ENCODE results near the gene RSRC1. TPM values are rescaled to one million over a fixed set of nuclear protein-coding genes. Genes with fewer than 3 reads are reported as not detected.

Gene RSRC1
- total RNA-seq, 1 donor from 2014 or later, result 44.6 TPM

DNA sequence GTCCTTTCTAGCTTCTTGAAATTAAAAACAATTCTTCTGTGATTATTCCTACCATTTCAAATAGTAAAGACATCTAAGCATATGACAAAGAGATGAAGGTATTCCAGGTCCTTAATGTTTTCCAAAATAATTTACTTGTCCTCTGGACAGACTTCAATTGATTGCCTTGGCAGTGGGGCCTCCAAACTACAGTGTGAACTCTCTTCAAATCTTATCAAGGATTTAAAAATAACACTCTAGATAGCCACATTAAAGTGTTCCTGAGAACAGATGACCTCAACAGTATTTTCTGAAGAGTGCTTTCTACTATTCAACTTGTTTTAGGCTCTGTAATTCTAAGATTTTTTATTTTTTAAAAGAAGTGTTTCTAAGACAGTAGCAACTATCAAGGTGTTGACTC is 453.2 kb downstream of the RSRC1 start:
- Mint-ChIP-seq H3K27ac (no peak overlapping the region), H3K36me3 (ENCODE audit: low read depth) (no peaks in the 10 kb centered on the region), H3K4me1 (no peaks in the 10 kb centered on the region), H3K9me3 (no peaks in the 10 kb centered on the region), H3K4me3 (no peak overlapping the region), H3K27me3 (no peaks in the 10 kb centered on the region)
- no peak for DNase-seq
- intact Hi-C loops (cut with micrococcal nuclease), result no loop called here

DNA sequence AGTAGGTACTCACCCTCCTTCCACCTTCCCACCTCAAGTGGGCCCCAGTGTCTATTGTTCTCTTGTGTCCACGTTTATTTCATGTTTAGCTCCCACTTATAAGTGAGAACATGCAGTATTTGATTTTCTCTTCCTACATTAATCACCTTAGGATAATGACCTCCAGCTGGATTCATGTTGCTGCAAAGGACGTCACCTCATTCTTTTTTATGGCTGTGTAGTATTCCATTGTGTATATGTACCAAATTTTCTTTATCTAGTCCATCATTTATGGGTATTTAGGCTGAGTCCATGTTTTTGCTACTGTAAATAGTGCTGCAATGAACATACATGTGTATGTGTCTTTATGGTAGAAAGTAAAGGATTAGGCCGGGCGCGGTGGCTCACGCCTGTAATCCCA is 455.2 kb downstream of the RSRC1 start:
- Mint-ChIP-seq H3K27ac (no peak overlapping the region), H3K9me3 (no peaks in the 10 kb centered on the region), H3K36me3 (ENCODE audit: low read depth) (no peaks in the 10 kb centered on the region), H3K4me3 (no peak overlapping the region), H3K4me1 (no peaks in the 10 kb centered on the region), H3K27me3 (peaks cover 8% of the 10 kb centered on the region)
- intact Hi-C loops (cut with micrococcal nuclease), result no loop called here
- DNase-seq, result no peak

DNA sequence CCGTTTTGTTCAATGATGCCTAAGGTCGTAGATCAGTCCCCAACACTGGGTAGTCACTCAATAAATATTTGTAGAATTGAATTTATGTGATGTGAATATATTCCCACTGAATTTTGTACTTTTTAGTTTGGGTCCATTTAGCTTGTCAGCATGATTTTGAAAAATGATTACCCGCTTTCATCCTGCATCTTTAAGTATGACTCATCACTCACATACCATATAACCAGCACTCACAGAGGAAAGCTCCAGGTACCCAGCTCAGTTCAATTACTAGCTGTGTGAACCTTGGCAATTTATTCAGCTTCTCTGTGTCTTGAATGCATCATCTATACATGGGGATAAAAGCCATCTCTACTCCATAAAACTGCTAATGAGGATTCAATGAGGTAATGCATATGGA is 458.9 kb downstream of the RSRC1 start:
- Mint-ChIP-seq H3K36me3 (ENCODE audit: low read depth) (no peaks in the 10 kb centered on the region), H3K4me3 (no peak overlapping the region), H3K27ac (no peak overlapping the region), H3K9me3 (peaks cover 5% of the 10 kb centered on the region), H3K4me1 (peaks cover 8% of the 10 kb centered on the region), H3K27me3 (peaks cover 28% of the 10 kb centered on the region)
- intact Hi-C loops (cut with micrococcal nuclease), result no loop called here
- DNase-seq, result no peak

DNA sequence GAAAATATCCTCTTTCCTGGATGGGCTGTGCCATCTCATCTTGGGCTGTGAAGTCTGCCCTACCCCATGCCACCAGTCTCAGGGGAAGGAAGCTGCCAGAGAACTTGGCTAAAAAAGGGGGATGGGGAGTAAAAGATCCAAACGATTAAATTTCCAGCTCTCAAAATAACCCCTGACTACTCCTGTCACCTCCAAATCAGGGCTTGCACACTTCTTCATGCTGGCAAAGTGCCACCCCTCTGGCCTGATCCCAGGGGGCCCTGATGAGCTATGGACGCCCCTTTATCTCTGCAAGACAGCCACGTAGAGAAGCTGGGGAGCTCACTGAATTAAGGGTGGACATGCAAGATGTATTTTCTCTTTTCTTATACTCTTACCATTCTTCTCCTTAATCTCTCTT is 459.9 kb downstream of the RSRC1 start:
- H3K27me3 Mint-ChIP-seq, result peaks cover 28% of the 10 kb centered on the region
- intact Hi-C loops (cut with micrococcal nuclease), result loop anchor here (5.0 kb wide), 1 partner anchor 73 kb away; the partner anchor contains the start of gene GFM1

DNA sequence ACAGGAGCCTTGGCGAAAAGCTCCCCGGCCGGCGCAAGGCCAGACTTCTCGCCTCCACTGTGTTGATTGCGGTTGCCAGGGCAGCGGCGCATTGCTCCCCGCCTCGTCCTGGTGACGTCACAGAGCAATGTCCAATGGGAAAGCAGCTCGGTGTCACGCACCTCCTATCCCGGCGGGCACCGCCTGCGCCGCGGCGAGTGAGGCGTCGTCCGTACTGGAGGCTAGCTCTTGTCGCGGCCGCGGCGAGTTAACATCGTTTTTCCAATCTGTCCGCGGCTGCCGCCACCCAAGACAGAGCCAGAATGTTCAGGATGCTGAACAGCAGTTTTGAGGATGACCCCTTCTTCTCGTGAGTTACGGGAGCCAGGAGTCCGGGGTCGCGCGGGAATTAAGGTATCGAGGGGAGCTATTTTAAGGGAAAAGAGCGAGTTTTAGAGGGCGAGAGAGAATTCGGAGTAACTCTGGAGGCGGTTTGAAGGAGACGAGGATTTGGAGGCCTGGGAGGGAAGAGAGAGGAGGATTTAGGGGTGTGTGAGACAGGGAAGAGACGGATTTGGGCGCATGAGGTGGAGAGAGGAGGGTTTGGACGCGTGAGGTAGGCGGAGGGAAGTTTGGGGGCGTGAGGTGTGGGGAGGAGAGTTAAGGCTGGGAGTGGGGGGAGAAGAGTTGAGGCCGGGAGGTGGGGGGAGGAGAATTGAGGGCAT is 461.3 kb downstream of the RSRC1 start, which contains the start of gene MLF1:
TSS of gene MLF1 (plus strand) at position 196 of the 704 bp plus-strand sequence. CDS start at position 303, 107 bp downstream.
- intact Hi-C loops (cut with micrococcal nuclease), result loop anchor here (5.0 kb wide), 1 partner anchor 71 kb away; the partner anchor contains the start of gene GFM1
- Mint-ChIP-seq H3K9me3 (peaks cover 5% of the 10 kb centered on the region), H3K27me3 (peaks cover 29% of the 10 kb centered on the region), H3K36me3 (ENCODE audit: low read depth) (no peaks in the 10 kb centered on the region), H3K27ac (peak within 1 kb of the TSS; percentile 87), H3K4me3 (peak within 1 kb of the TSS; percentile 94), H3K4me1 (peaks cover 8% of the 10 kb centered on the region)
- DNase-seq, result peak; percentile 95

More for the DNA sequence above, 459.9 kb downstream of the RSRC1 start:
- Mint-ChIP-seq H3K27ac (no peak overlapping the region), H3K4me3 (no peak overlapping the region), H3K36me3 (ENCODE audit: low read depth) (no peaks in the 10 kb centered on the region), H3K4me1 (peaks cover 8% of the 10 kb centered on the region), H3K9me3 (peaks cover 5% of the 10 kb centered on the region)
- DNase-seq, result no peak

DNA sequence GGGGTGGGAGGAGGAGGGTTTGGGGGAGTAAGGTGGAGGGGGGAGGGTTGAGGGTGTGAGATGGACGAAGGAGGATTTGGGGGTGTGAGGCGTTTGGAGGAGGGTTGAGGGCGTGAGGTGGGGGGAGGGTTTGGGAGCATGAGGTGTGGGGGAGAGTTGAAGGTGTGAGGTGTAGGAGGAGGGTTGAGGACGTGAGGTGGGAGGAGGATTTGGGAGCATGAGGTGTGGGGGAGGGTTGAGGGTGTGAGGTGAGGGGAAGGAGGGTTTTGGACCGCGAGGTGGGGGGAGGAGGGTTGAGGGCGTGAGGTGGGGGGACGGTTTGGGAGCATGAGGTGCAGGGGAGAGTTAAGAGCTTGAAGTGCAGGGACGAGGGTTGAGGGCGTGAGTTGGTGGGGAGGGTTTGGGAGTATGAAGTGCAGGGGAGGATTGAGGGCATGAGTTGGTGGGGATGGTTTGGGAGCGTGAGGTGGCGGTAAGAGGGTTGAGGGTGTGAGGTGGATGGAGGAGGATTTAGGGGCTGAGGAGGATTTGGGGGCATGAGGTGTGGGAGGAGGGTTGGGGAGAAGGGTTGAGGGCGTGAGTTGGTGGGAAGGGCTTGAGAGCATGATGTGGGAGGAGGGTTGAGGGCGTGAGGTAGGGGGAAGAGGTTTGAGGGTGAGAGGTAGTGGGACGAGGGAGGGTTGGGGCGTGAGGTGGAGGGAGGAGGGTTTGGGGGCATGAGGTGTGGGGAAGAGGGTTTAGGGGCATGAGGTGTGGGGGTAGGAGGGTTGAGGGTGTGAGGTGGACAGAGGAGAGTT is 462.3 kb downstream of the RSRC1 start:
- intact Hi-C loops (cut with micrococcal nuclease), result loop anchor here (5.0 kb wide), 1 partner anchor 70 kb away; the partner anchor contains the start of gene GFM1
- H3K36me3 Mint-ChIP-seq (ENCODE audit: low read depth), result no peaks in the 10 kb centered on the region
- H3K4me1 Mint-ChIP-seq, result peaks cover 8% of the 10 kb centered on the region
- H3K27ac Mint-ChIP-seq, result no peak overlapping the region
- peaks cover 5% of the 10 kb centered on the region for H3K9me3 Mint-ChIP-seq
- peaks cover 29% of the 10 kb centered on the region for H3K27me3 Mint-ChIP-seq
- DNase-seq, result no peak
- H3K4me3 Mint-ChIP-seq, result no peak overlapping the region

DNA sequence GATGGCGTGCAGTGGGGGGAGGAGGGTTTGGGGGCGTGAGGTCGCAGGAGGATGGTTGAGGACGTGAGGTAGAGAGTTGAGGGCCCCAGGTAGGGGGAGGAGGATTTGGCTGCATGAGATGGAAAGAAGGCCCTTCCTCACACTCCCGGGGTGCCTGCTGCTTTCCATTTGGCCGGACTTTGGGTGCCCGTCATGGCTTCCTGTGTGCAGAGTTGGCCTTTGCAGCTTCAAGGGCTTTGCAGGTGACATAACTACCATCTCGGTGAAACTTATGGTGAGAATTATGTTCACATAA is 462.8 kb downstream of the RSRC1 start:
- Mint-ChIP-seq H3K9me3 (peaks cover 5% of the 10 kb centered on the region), H3K4me3 (no peak overlapping the region), H3K4me1 (peaks cover 8% of the 10 kb centered on the region), H3K27ac (no peak overlapping the region), H3K36me3 (ENCODE audit: low read depth) (no peaks in the 10 kb centered on the region), H3K27me3 (peaks cover 29% of the 10 kb centered on the region)
- intact Hi-C loops (cut with micrococcal nuclease), result loop anchor here (5.0 kb wide), 1 partner anchor 70 kb away; the partner anchor contains the start of gene GFM1
- DNase-seq, result no peak

DNA sequence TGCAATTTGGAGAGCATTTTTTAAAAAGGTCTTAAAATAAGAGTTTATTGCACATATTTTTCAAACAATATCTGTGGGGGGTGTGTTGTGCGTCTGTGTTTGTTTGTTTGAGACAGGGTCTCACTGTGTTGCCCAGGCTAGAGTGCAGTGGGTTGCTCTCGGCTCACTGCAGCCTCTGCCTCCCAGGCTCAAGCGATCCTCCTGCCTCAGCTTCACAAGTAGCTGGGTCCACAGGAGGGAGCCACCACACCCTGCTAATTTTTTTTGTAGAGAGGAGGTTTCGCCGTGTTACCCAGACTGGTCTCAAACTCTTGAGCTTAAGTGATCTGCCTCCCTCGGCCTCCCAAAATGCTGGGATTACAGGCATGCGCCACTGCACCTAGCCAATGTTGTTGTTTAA is 463.8 kb downstream of the RSRC1 start:
- Mint-ChIP-seq H3K27me3 (peaks cover 29% of the 10 kb centered on the region), H3K4me3 (no peak overlapping the region), H3K36me3 (ENCODE audit: low read depth) (no peaks in the 10 kb centered on the region), H3K4me1 (peaks cover 8% of the 10 kb centered on the region), H3K9me3 (peaks cover 5% of the 10 kb centered on the region), H3K27ac (no peak overlapping the region)
- DNase-seq, result no peak
- intact Hi-C loops (cut with micrococcal nuclease), result loop anchor here (5.0 kb wide), 1 partner anchor 69 kb away; the partner anchor contains the start of gene GFM1

DNA sequence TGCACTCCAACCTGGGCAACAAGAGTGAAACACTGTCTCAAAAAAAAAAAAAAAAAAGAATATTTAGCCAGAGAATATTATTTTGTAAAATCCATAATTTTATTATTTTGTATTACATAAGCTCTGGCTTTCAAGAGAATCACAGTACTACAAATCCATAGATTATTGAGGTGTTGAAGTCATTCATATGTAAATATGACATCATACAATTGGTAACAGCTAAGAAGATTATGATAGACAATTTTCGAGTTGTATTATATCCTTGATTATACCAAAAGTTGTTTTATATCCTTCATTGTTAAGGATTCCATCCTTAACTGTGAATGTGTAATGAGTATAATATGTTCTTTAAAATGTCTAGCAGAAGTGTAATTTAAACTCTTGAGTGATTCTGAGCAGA is 464.8 kb downstream of the RSRC1 start:
- intact Hi-C loops (cut with micrococcal nuclease), result loop anchor here (5.0 kb wide), 1 partner anchor 68 kb away; the partner anchor contains the start of gene GFM1
- Mint-ChIP-seq H3K27me3 (peaks cover 24% of the 10 kb centered on the region), H3K27ac (no peak overlapping the region), H3K4me1 (peaks cover 8% of the 10 kb centered on the region), H3K9me3 (peaks cover 5% of the 10 kb centered on the region), H3K4me3 (no peak overlapping the region), H3K36me3 (ENCODE audit: low read depth) (no peaks in the 10 kb centered on the region)
- no peak for DNase-seq

DNA sequence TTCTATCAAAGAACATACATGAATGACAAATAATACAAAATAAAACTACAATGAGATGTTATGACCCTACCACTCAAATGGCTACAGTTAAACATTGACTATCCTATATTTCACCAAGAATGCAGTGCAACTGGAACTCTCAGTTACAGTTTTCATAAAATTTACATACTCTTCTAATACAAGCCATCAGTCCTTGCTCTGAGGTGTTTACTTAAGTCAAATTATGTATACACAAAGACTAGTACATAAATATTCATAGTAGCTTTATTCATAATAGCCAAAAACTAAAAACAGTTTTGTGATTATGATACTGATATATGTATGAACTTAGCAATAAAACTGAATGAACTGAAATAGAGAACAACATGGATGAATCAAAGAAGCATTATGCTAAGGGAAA is 480.3 kb downstream of the RSRC1 start:
- no peak for DNase-seq
- H3K36me3 Mint-ChIP-seq (ENCODE audit: low read depth), result no peaks in the 10 kb centered on the region
- H3K4me1 Mint-ChIP-seq, result no peaks in the 10 kb centered on the region
- no peaks in the 10 kb centered on the region for H3K9me3 Mint-ChIP-seq
- H3K27ac Mint-ChIP-seq, result no peak overlapping the region
- H3K27me3 Mint-ChIP-seq, result peaks cover 14% of the 10 kb centered on the region
- H3K4me3 Mint-ChIP-seq, result no peak overlapping the region
- intact Hi-C loops (cut with micrococcal nuclease), result no loop called here

Other genes with a start within 250 kb of the RSRC1 start
- not detected in 2 replicates for gene SHOX2, start 3.7 kb upstream of the RSRC1 start, total RNA-seq

Measured in activated CD4-positive, alpha-beta T cell treated with anti-CD3 and anti-CD28 coated beads, Interleukin-2, amount 10 ng/mL, durations not matched to agents 24 days and 14 days (primary cell).